ENCODE measurements around the gene EPB41.
"Not testable (repeated sequence)": the region's sequence is repeated elsewhere in the genome, so short reads cannot be mapped to it uniquely, and the experiment has no call there.

Gene EPB41

DNA sequence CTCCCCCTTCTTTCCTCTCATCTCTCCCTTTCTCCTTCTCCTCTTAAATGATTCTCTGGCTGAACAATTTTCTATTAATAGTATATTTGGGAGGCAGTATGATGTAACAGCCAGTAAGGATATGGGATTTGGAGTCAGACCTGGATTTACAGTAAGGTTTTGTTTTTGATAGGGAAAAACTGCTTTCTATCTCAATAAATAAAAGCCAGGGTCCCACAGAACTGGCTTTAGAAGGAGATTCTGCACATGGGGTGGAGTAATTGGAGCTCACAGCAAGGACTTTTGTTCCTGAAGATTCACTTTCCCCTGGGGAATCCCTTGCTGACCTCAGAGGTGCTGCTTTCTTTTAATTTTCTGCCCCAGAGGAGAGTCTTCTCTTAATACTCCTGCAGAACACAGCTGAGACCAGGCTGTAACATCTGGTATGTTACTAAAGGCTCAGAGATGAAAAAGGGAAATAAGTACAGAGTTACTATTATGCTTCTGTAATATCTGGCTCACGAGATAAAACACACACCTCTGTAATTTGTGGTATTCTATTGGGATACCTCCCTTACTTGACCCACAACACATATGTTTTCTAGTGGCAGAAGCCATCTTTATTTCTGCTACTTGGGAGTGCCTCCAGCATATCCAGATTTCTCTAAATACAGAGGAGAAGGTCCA lies 13.4 kb downstream of the EPB41 start:
- peak; percentile 37 for DNase-seq (ENCODE audit: low spot score)

DNA sequence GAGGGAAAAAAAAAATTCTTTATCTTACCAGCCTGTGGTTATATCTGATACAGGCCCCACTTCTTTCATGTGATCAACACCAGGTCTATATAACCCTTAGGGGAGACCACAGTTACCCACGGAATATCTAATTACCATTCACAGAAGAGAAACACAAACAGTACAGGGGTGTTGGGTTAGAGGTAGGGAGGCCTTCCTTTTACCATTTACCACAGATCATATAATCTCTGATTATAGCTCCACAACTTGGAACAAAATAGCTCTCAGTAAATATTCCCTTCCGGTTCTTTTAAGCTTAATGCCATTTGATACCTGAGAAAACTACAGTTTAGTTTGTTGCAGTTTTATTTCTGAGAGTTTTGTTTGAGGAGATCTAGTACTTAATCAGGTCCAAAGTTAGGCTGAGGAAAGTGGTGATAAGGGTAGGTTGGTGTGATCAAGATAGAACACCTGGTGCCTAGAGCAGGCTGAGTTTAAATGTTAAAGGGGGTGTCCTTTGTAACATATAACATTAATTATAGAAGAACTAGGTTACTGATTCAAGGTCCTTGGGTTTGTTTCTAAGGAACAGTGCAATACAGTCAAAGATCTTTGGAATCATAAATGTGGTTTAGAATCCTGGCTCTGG lies 14.1 kb downstream of the EPB41 start:
- no peak for DNase-seq (ENCODE audit: low spot score)

DNA sequence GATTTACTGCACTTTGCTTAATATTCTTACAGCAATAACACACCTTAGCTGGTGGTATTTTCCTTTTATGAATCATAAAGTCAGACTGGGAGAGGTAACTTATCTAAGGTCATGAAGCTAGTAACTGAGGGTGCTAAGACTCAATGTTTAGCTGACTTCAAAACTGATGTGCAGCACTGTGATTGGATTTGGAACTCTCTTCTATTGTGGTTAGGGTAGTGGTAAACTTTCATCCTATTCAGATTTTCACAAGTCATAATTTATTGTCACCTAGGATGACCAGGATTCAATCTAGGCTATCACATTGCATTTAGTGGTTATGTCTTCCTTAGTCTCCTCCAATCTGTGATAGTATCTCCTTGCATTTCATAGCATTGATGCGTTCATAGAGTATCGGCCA lies 18.9 kb downstream of the EPB41 start:
- no peak for DNase-seq (ENCODE audit: low spot score)

DNA sequence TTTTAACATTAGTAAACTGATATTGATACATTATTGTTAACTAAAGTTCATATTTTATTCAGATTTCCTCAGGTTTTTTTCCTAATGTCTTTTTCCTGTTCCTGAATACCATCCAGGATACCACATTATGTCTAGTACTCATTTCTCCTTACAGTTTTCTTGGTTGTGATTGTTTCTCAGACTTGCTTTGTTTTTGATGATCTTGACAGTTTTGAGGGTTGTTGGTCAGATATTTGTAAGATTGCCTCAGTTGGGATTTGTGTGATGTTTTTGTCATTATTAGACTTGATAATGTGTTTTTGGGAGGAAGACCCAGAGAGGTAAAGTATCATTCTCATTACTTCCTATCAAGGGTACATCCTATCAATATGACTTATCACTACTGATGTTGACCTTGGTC lies 19.5 kb downstream of the EPB41 start:
- no peak for DNase-seq (ENCODE audit: low spot score)

DNA sequence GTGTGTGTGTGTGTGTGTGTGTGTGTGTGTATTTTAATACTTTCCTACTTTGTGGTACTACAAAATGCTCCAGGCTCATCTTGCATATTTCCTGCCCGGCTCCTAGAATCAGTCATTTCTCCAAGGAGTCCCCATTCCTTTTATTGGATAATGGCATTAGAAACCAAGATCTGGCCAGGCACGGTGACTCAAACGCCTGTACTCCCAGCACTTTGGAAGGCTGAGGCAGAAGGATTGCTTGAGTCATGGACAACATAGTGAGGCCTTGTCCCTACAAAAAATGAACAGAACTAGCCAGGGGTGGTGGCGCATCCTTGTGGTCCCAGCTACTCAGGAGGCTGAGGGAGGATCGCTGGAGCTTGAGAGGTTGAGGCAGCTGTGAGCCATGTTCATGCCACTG lies 20.3 kb downstream of the EPB41 start:
- DNase-seq (ENCODE audit: low spot score) = no peak

DNA sequence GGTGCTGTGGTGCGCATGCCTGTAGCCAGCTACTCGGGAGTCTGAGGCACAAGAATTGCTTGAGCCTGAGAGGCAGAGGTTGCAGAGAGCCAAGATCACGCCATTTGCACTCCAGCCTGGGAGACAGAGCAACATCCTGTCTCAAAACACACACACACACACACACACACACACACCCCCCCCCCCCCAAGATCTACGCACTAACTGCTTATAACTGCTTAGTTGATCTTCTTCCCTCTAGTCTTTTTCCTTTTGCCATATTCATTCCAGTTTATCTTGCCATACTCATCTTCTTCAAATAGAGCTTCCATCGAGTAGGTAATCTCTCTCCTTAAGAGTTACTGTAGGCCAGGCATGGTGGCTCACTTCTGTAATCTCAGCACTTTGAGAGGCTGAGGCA lies 20.9 kb downstream of the EPB41 start:
- no peak for DNase-seq (ENCODE audit: low spot score)

DNA sequence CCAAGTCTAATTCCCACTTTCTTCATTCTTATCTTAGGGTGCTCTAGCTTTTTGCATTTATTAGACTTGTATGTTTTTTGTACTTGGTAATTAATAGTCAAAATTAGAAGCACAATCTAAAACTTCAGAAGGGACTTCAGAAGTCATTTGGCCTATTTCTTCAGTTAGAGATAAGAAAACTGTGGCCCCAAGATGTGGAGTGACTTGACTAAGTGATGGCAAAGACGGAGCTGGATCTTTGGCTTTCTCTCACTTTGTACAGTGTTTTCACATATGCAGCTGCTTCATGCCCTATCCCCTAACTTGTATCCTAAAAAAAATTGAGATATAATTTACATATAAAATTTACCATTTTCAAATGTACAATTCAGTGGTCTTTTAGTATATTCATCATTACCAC lies 21.7 kb downstream of the EPB41 start:
- no peak for DNase-seq (ENCODE audit: low spot score)

DNA sequence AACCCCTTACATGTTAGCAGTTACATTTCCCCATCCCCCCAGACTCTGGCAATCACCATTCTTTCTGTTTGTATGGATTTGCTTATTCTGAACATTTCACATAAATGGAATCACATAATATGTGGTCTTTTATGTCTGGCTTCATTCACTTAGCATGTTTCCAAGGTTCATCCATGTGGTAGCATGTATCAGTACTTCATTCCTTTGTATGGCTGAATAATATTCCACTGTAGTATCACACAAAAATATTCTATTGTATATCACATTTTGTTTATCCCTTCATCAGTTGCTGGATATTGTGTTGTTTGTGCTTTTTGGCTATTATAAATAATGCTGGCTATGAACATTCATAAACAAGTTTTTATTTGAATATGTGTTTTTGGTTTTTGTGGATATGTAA lies 22.2 kb downstream of the EPB41 start:
- DNase-seq (ENCODE audit: low spot score) = no peak

DNA sequence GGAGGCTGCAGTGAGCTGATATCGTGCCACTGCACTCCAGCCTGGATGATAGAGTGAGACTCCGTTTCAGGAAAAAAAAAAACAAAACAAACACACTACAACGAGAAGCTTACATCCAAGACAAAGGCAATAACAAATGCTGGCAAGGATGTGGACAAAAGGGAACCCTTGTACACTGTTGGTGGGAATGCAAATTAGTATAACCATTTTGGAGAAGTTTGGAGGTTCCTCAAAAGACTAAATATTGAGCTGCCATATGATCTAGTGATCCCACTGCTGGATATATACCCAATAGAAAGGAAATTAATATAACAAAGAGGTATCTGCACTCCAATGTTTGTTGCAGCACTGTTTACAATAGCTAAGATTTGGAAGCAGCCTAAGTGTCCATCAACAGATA lies 29.2 kb downstream of the EPB41 start:
- DNase-seq (ENCODE audit: low spot score) = not testable (repeated sequence)

DNA sequence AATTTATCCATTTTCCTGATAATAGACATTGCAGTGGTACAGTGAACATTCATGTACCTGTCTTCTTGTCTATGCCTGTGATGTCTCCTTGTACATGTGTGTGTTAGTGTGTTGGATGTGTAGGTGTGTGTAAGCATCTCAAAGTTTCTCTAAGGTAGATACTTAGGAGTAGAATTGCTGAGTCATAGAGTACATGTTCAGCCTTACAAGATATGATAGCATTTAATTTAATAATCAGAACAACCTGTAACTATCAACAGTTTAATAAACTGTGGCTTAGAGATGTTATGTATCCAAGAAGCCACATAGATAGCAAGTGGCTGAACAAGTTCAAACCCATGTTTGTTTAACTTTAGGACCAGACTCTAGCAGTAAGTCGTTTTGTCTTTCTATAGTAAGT lies 35.6 kb downstream of the EPB41 start:
- no peak for DNase-seq (ENCODE audit: low spot score)

DNA sequence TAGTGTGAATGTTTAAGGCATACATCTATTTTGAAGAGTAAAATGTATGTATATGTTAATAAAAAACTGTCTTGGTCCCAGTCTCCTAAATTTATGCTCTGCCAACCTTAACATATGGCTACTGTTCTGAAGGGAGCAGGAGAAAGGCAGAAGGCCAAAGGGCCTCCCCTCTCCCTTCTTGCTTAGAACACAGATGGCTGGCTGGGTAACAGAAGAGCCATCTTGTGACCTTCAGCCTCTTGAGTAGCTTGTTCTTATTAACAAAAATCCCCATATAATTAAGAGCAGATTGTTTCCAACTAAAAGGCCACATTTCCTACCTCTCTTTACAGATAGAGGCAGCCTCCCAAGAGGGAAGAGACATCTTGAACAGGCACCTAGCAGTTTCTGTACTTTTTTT lies 36.1 kb downstream of the EPB41 start:
- peak; percentile 33 for DNase-seq (ENCODE audit: low spot score)

DNA sequence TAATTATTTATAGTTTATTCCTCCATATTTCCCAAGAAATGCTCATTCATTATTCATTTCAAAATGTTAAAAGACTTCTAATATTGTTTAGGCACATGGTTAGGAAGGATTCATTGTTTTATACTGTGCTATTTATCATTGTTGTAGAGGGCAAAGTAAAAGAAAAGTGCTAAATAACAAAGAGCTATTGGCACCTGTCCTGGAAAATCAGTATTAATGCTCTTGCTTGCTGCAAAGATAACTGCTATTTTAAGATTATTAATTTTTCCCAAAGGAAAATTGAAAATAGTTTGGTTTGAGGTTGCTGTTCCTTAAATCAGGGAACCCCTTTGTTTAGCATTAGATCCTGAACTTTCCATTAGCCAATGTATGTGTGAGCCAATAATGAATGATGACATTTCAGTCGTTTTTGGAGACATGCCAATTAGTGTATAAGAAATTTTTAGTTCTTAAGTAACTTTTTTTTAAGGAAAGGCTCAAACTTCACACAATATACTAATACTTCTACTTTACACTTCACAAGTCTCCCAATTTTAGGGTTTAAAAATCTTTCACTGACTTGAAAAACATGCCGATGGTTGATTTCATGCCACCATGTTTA lies 39.9 kb downstream of the EPB41 start:
- no peak for DNase-seq (ENCODE audit: low spot score)

DNA sequence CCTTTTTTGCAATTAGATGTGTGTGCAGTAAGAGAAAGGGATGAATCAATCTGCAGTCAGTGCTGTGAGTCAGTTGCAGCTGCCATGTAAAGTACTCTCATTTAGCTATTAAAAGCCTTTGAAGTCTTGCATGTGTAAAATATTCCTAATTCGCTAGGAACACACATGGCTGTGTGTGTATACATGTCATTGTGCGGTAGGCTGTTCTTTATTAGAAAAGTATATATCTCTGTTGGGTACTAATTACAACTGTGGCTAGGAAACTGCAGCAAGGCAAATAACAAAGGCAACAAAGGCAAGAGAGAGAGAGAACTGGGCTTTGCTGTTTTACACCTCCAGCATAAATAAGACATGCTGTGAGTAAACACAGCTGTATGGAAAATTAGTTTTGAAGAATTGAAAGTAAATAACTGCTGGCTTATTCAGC lies 41.7 kb downstream of the EPB41 start:
- no peak for DNase-seq (ENCODE audit: low spot score)

DNA sequence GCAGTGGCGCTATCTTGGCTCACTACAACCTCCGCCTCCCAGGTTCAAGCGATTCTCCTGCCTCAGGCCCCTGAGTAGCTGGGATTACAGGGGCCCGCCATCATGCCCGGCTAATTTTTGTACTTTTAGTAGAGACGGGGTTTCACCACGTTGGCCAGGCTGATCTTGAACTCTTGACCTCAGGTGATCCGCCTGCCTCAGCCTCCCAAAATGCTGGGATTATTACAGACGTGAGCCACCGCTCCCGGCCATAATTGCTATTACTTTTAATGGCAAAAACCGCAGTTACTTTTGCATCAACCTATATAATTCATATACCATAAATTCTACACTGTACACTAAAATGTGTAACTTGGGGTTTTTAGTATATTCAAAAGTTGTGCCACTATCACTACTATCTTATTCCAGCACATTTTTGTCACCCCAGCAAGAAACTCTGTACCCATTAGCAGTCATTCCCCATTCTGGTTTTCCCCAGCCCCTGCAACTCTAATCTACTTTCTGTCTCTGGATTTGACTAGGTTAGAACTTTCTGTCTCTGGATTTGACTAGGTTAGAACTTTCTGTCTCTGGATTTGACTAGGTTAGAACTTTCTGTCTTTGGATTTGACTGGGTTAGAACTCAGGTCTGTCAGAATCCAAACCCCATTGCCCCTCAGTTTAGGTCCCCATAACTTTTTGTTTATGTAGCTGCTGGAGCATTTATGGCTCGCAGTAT lies 47.9 kb downstream of the EPB41 start:
- DNase-seq (ENCODE audit: low spot score) = not testable (repeated sequence)

DNA sequence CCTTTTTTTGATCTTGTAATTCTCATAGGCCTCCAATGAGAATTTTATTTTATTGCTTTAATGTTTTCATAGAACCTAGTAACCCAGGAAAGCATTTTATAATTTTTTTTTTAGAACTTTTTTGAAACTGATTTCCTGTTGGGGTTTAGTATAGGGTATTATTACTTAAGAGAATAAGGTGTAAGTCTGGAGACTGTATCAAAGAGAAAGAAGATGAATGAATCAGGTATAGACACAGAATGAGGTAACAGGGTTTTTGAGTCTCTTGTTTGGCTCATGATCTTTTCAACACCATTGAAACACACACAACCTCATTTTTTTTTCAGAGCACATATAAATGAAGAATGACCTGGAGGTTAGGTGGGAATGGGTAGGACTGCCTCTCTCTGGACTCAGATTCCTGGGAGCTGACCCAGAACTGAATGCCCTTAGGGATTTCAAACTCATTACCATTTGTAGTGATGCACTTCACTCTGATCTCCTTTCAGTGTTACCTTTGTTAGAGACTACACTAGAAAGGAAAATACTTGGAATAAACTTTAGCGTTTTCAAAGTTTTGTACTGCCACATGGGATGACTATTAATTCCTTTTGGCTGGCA lies 51.0 kb downstream of the EPB41 start:
- DNase-seq (ENCODE audit: low spot score) = no peak

DNA sequence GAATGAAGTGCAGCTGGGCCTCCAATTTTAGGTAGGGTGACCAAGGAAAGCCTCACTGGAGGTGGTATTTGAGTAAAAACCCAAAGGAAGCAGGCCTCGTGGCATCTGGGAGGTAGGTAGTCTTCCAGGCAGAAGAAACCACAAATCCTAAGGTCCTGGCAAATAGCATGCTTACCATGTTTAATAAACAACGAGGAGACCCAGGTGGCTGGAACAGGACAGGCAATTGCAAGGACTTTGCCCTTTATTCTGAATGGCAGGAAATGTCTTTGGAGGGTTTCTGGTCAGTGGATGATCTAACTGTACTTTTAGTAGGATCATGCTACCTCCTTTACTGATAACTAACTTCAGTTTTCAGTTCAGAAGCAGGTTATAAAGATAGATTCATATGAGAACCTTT lies 52.2 kb downstream of the EPB41 start:
- no peak for DNase-seq (ENCODE audit: low spot score)

DNA sequence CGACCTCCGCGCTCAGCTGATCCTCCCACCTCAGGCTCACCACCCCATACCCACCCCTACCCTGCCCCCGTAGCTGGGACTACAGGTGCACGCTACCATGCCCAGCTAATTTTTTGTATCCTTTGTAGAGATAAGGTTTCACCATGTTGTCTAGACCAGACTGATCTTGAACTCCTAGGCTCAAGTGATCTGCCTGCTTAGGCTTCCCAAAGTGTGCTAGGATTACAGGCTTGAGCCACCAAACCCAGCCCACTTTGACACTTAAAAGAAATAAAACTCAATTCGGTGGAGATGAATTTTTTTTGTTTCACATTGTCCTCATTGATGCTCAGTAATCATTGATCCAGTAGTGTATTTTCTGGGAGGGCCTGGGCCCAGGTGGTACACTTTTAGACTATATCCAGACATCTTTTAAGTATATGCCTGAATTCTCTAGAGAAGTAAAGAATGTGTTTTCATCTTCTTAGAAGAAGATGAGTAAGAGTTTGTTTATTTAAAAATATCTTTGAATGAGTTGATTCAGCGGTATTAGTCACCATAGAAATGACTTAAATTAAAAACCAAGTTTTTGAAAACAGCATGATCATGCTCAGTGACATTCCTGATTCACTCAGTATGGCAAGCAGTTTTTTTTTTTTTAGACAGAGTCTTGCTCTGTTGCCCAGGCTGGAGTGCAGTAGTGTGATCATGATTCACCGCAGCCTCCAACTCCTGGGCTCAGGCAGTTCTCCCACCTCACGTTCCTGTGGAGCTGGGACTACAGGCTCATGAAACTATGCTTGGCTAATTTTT lies 57.8 kb downstream of the EPB41 start:
- no peak for DNase-seq (ENCODE audit: low spot score)

DNA sequence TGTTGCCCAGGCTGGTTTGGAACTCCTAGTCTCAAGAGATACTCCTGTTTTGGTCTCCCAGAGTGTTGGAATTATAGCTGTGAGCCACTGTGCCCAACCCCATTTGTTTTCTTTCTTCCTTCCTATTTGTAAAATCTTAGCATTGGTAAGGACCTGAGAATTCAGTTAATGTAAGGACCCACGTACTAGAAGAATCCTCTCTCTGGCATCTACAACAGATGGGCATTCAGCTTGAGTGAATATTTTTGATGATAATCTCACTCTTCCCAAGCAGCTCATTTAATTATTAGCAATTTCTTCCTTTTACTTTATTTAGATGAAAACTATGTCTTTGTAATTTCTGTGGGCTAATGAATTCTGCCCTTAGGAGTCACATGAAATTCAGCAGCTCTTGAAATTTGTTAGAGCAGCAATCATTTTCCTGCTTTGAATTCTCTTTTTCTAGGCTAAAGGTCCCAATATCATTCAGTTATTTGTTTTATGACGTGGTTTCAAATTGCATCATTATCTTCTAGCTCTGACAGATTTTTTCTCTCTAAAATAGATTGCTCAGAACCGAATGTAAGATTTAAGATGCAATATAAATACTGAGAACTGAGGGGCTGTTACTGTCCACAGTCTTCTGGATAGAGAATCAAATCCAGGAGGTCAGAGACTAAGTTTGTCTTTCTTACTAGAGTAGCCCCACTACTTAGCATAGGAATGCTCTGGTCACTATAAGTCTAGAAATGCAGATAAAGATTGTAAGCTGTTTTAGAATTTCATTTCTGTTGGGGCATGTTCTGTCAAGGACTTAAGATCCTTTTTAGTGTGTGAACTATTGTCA lies 59.4 kb downstream of the EPB41 start:
- DNase-seq (ENCODE audit: low spot score) = no peak

DNA sequence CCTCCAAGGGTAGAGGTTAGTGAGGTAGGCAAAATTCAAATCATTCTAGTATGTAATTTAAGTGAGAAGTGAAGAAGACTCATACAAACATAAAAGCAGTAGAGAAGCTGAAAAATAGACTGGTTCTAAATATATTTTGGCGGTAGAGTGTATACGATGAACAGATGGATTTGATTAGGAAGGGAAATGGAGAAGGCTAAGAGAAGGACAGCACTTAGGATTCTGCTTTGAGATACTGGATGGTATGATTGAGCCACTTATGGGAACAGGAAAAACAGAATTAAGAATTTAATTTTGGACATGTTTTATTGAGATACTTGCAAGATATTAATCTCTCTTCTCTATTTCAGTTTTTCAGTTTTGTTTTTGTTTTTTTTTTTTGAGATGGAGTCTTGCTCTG lies 60.1 kb downstream of the EPB41 start:
- no peak for DNase-seq (ENCODE audit: low spot score)

DNA sequence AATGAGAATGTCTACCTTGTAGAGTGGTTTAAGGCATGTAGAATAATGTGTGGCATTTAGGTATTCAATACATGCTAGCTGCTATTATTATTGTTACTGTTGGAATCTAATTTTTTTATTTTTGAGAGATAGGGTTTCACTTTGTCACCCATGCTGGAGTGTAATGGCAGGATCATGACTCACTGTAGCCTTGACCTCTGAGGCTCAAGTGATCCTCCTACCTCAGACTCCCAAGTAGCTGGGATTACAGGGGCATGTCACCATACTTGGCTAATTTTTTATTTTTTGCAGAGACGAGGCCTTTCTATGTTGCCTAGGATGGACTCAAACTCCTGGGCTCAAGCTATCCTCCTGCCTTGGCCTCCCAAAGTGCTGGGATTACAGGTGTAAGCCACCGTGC lies 61.9 kb downstream of the EPB41 start:
- no peak for DNase-seq (ENCODE audit: low spot score)

DNA sequence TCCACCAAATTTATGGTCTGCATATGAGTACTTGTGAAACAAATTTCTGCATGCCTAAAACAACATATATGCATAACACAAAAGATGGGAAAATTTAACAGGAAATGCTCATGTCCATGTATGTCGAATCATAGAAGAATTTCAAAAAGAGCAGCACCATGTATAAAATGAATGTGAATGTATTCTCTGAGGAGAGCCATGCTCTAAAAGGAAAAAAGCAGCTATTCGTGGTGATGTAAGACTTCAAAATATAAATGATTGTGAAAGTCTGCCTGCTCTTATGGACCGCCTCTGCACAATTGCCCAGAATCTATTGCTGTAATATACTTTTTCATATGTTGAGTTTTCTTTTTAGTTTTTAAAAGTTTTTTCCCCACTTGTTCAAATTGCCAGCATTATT lies 66.8 kb downstream of the EPB41 start:
- no peak for DNase-seq (ENCODE audit: low spot score)
